AG20443 (cell line): ENCODE data around the gene OR9A4.
"Not testable (repeated sequence)": the region's sequence is repeated elsewhere in the genome, so short reads cannot be mapped to it uniquely, and the experiment has no call there.

Experiments used
- DNase-seq: peaks from one replicate; pipeline ENCODE4 v3.0.0; 2012; ENCODE audit warnings: low spot score, mixed read lengths

Gene OR9A4

GRCh38 chr7:141916099-141916498, at the start of gene OR9A4:
Gene OR9A4, plus strand, starts transcription at chr7:141916399. Its CDS starts 2,477 bp downstream, at chr7:141918876.
- no peak for DNase-seq

GRCh38 chr7:141866974-141867373, 49.2 kb upstream of the OR9A4 start:
- no peak for DNase-seq

GRCh38 chr7:141872931-141873330, 43.3 kb upstream of the OR9A4 start:
- DNase-seq = no peak

- no peak for DNase-seq
These were observed 41.4 kb upstream of the OR9A4 start for GRCh38 chr7:141874787-141875186.

GRCh38 chr7:141875453-141875852, 40.7 kb upstream of the OR9A4 start:
- no peak for DNase-seq

GRCh38 chr7:141876371-141876770, 39.8 kb upstream of the OR9A4 start:
- DNase-seq = no peak

- DNase-seq = no peak
These were observed 38.8 kb upstream of the OR9A4 start for GRCh38 chr7:141877365-141877764.

GRCh38 chr7:141880960-141881359, 35.2 kb upstream of the OR9A4 start:
- no peak for DNase-seq

GRCh38 chr7:141884539-141885225, 31.5 kb upstream of the OR9A4 start:
- DNase-seq = no peak

- no peak for DNase-seq
These were observed 26.9 kb upstream of the OR9A4 start for GRCh38 chr7:141889321-141889720.

GRCh38 chr7:141891336-141891735, 24.9 kb upstream of the OR9A4 start:
- DNase-seq = no peak

GRCh38 chr7:141899366-141899765, 16.8 kb upstream of the OR9A4 start:
- not testable (repeated sequence) for DNase-seq

GRCh38 chr7:141906285-141906684, 9.9 kb upstream of the OR9A4 start:
- no peak for DNase-seq

- no peak for DNase-seq
These were observed 4.8 kb upstream of the OR9A4 start for GRCh38 chr7:141911391-141911790.

GRCh38 chr7:141915565-141915964, 634 bp upstream of the OR9A4 start:
- no peak for DNase-seq

- DNase-seq = no peak
These were observed 4.1 kb downstream of the OR9A4 start for GRCh38 chr7:141920281-141920680.

- no peak for DNase-seq
These were observed 12.1 kb downstream of the OR9A4 start for GRCh38 chr7:141928146-141928844.

GRCh38 chr7:141928845-141929195, 12.6 kb downstream of the OR9A4 start:
- no peak for DNase-seq

GRCh38 chr7:141930211-141930610, 14.0 kb downstream of the OR9A4 start:
- DNase-seq = no peak

GRCh38 chr7:141941075-141941474, 24.9 kb downstream of the OR9A4 start:
- no peak for DNase-seq

- DNase-seq = no peak
These were observed 27.6 kb downstream of the OR9A4 start for GRCh38 chr7:141943846-141944245.

GRCh38 chr7:141944811-141945210, 28.6 kb downstream of the OR9A4 start:
- DNase-seq = no peak

GRCh38 chr7:141945356-141945755, 29.2 kb downstream of the OR9A4 start:
- DNase-seq = no peak

GRCh38 chr7:141946796-141947195, 30.6 kb downstream of the OR9A4 start, which contains the start of gene CLEC5A:
Gene CLEC5A, minus strand, starts transcription at chr7:141946974. Its CDS starts 682 bp downstream, at chr7:141946292.
- DNase-seq = no peak
